OCI-M2 (cell line): Measurements from ENCODE around the gene PCARE.

Experiments
- DNase-seq: peaks from one replicate; lab custom pipeline; 2025; ENCODE audit not compliant: unreplicated experiment; lab: John Stamatoyannopoulos, UW

PCARE gene

GRCh38 chr2:29063646-29064345 is 10.5 kb downstream of the PCARE start:
- no peak for DNase-seq

GRCh38 chr2:29063056-29063455 is 11.3 kb downstream of the PCARE start:
- DNase-seq = no peak

- no peak for DNase-seq
Observed at GRCh38 chr2:29062371-29062770, 12.0 kb downstream of the PCARE start.

GRCh38 chr2:29061616-29062015 is 12.7 kb downstream of the PCARE start:
- DNase-seq = no peak

GRCh38 chr2:29061176-29061575 is 13.1 kb downstream of the PCARE start:
- DNase-seq = no peak

DNA sequence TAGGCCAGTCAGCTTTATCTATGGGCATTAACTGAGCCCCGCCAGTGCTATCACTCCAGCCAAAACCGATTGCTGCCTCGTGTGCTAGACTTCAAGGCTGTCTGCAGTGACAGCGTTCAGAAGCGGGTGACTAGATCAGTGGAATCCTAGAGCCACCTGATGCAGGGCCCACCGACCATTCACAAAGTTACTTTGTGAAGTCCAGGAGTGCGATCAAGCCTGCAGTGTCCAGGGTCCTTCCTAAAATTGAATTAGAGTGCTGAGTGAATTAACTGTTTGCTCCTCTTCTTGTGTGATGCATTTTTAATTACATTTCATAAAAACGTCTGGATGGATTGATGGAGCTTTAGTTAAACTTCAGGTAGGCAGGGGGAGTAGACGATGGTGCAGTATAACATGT is 13.9 kb downstream of the PCARE start:
- DNase-seq = no peak

DNA sequence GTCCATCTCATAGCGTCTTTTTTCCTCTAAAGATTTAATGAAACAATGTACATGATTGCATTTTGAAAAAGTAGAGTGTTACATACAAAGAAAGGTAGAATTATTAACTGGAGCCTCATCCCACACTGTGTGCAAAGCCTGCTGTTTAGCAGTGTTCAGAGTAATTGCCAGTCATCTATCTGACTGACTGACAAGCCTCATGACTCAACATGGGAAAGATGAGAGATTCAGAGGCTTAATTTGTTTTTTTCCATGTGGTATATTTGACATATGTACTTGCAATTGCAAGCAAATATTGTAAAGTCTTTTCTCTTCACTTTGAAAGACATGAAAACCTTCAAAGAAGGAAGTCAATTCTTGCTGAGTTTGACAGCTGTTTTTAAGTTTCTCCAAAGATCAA is 14.7 kb downstream of the PCARE start:
- DNase-seq = no peak

DNA sequence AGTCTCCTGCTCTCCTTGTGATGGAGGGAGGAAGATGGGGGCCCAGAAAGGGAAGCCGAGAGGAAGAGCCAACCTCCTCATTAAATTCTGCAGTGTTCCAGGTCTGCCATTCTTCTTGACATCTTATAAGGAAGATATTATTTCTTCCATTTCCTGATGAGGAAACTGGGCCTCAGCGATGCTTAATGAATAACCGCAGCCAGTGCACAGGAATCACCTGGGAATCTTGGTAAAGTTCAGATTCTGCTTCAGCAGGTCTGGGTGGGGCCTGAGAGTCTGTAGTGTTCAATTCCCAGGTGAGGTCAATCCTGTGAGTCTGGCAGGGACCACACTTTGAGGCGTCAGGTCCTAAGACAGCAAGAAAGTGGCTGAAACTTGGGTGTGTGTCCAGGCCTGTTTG is 17.3 kb downstream of the PCARE start:
- no peak for DNase-seq

GRCh38 chr2:29056452-29056851 is 17.9 kb downstream of the PCARE start:
- DNase-seq = no peak

DNA sequence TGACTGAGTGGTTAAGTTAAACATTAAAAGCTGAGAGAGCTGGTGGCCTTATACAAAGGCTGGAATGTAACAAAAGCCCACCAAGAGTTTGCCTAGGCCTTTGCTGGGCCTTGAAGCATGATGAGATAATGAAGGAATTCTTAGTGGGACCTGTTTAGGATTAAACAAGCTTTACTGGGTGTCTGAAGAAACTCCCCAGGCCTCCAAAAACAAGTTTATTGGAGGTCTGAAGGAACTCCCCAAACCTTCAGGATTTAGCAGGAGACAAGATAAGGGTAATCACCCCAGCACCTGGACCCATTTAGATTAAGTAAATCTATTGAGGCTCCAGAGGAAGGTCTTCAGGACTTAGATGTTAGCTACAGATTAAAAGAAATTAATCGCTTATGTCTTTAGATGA is 18.7 kb downstream of the PCARE start:
- DNase-seq = no peak

- DNase-seq = no peak
Observed at GRCh38 chr2:29054430-29054829, 19.9 kb downstream of the PCARE start.

DNA sequence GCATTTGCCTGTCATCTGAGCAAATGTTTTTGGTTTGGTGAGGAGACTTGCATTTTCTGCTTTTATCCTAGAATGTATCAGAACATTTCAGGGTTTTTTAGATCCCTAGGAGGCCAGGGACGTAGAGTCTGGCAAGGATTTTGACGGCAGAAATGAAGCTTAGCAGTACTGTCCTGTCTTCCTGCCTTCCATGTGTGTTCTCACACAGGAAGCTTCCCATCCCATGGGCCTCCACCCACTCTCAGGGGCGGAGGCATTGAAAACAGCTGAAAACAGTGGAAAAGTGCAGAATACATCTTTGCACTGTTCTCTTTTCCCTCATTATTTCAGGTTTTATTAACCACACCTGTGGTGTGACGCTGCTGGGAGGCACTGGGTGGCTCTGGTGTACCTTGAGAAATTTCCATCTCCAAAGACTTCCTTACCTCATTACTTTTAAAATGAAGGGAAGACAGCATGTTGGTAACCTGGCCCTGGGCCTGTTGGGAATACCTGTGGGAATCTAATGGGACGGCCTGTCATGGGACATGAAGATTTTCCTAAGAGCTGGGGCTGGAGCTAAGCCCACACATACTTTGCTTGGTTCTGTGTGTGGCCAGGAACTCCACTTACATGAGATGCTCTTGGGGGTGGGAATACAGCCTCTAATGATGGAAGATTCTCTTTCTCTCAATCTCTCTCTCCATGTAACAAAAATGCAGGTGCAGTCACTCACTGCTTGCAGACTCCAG is 20.5 kb downstream of the PCARE start:
- DNase-seq = no peak

- DNase-seq = no peak
Observed at GRCh38 chr2:29053223-29053622, 21.1 kb downstream of the PCARE start.

GRCh38 chr2:29052807-29053206 is 21.5 kb downstream of the PCARE start:
- DNase-seq = no peak

GRCh38 chr2:29051730-29052129 is 22.6 kb downstream of the PCARE start:
- no peak for DNase-seq

- DNase-seq = no peak
Observed at GRCh38 chr2:29050591-29050990, 23.7 kb downstream of the PCARE start.

- DNase-seq = no peak
Observed at GRCh38 chr2:29047083-29047845, 27.1 kb downstream of the PCARE start.

DNA sequence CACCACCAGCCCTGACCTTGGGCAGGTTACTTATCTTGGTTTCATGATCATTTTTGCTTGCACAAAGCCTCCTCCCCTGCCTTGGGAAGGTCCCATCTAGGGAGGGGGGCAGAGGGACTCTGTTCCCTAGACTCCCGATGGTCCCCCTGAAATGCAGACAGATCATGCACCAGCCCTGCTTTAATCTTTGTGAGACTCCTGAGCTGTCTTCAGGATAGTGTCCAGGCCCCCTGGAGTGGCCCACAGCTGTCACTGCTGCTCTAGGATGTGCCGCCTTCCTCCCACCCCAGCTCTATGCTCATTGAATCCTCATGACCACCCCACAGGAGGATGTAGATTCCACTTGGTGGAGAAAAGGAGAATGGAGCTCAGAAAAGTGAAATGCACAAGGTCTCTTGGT is 28.0 kb downstream of the PCARE start:
- no peak for DNase-seq

- DNase-seq = no peak
Observed at GRCh38 chr2:29044459-29044858, 29.9 kb downstream of the PCARE start.

DNA sequence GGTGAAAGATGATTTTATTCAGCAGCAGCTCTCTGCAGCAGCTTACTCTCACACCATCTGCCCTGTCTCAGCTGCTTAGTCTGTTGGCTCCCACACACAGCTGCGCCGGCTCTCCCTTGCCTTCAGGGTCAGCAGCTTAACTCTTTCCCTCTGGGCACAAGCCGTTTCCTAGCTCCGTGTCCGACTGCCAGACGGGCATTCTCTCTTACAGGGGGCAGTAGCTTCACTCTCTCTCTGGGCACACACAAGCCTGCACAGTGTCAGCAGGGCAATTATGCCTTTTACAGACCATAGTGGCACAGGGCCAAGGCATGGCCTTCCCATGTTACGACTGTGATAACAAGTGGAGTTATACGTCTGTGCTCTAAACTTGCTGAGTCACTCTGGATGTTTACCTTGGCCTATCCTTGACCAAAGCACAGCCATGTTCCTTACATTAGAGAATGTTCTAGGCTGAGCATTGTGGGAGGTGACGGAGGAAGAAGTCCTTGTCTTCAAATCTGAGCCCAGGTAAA is 31.7 kb downstream of the PCARE start:
- DNase-seq = no peak

DNA sequence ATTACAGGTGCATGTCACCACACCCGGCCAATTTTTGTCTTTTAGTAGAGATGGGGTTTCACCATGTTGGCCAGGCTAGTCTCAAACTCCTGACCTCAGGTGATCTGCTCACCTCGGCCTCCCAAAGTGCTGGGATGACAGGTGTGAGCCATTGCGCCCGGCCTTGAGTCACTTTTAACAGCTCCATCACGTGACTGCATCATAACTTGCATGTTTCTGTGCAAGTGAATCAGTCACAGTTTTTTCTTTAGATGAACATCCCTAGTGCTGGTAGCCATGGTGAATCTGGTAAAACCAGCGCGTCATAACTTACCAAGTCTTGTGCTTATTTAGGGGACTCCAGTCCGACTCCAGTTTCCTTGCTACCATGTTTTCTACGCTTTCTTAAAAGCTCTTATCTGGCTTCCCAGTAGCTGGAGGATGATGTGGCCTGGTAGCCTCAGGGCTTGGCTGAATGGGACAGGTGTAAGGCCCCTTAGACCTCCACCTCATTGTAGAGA is 33.1 kb downstream of the PCARE start:
- DNase-seq = no peak

- DNase-seq = no peak
Observed at GRCh38 chr2:29040552-29040951, 33.8 kb downstream of the PCARE start.
